ENCODE measurements around the gene IL34. TPM values are rescaled to one million over a fixed set of nuclear protein-coding genes. Genes with fewer than 3 reads are reported as not detected.

IL34 gene
- total RNA-seq, 1 experiment from 2014 or later, result not detected

- TF ChIP-seq YY1 (IDR thresholded peaks at IDR 0.05; ENCODE audit: extremely low read depth, insufficient replicate concordance, low read depth, low read length), result no peak
- no peak for TF ChIP-seq EZH2 (IDR thresholded peaks at IDR 0.05)
- no peak for TF ChIP-seq JUND (IDR thresholded peaks at IDR 0.05)
- TF ChIP-seq SIN3A (IDR thresholded peaks at IDR 0.05; ENCODE audit: low read depth), result no peak
These were observed 38.0 kb downstream of the IL34 start (continued) for GRCh38 chr16:70684146-70685060.

DNA sequence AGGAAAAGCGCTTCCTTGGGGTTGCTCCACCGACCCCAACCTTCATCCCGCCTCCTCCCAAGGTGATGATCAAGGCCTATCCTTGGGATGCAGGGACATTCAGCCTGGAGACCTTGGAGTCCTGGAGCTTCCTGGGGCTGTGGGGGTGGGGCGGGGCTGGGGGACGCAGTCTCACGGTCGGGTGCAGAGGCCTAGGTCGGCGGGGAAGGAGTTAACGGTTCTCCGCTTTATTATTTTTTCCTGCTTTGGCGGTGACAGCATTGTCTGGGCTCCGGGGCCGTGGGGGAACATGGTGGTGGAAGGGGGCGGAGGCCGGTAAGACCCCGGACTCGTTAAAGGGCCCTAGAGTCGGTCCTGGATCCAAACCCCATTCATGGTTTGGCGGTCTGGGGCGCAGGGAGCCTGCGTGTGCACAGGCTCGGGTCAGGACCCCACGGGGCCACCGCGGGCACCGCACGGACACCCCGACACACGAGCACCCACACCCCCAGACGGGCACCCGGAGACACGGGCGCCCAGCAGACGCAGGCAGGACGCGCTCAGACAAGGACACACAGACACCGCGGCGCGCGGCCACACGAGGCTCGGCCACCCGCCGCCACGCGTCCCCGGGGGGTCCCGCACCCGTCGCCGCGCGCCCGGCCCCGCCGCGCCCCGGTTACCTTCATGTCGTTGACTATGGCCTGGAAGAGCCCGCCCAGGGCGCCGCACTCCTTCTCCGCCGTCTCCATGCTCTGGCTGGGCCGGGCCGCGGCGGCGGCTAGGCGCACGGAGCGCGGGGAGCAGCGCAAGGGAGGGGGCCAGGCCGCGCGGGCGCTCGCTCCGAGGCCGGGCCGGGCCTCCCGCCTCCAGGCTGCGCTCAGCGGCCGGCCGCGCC, 38.9 kb downstream of the IL34 start:
- peaks cover 39 to 53% of the 10 kb centered on the region in 2 experiments for H3K4me1 ChIP-seq (ENCODE audit: control insufficient read depth in 1 of 2, insufficient read depth in 2 of 2, low read length in 2 of 2)
- no peaks in the 10 kb centered on the region for H3K9me2 ChIP-seq (ENCODE audit: insufficient read depth)
- POLR2A ChIA-PET, result no interaction called here
- H4K20me1 ChIP-seq (ENCODE audit: insufficient read depth), result no peaks in the 10 kb centered on the region
- intact Hi-C loops (cut with micrococcal nuclease), result no loop called here
- CTCF ChIA-PET, result interaction anchor here (0.6 kb wide), 1 partner anchor 33 kb away, joined by 3 read pairs; no protein-coding TSS in a partner anchor
- peak overlapping the region; percentile 86 for H3K4me2 ChIP-seq (ENCODE audit: low read length)
- no peak overlapping the region for H2AFZ ChIP-seq (ENCODE audit: low read depth, low read length, poor library complexity, severe bottlenecking)
- peak; percentile 83; the same call in 1 of the 2 replicates for TF ChIP-seq ZFX (IDR thresholded peaks at IDR 0.05)
- TF ChIP-seq YY1 (IDR thresholded peaks at IDR 0.05; ENCODE audit: extremely low read depth, insufficient replicate concordance, low read depth, low read length), result no peak
- peak overlapping the region; percentile 78; the same call in 1 of the 2 replicates for H3K27ac ChIP-seq (ENCODE audit: low read depth, low read length)
- H3K27me3 ChIP-seq (ENCODE audit: insufficient read depth, low read length), result no peaks in the 10 kb centered on the region
- peak overlapping the region; percentile 86 to 95 for H3K4me3 ChIP-seq (replicated peaks in 1 of 2; ENCODE audit: low read depth in 1 of 2, low read length in 2 of 2)
- H3K9ac ChIP-seq (ENCODE audit: low read length), result peak overlapping the region; percentile 90
- H3K9me3 ChIP-seq (ENCODE audit: control insufficient read depth in 1 of 2, insufficient read depth in 1 of 2, low read depth in 1 of 2, low read length in 2 of 2), result no peaks in the 10 kb centered on the region
- H3K36me3 ChIP-seq (ENCODE audit: control insufficient read depth in 1 of 2, insufficient read depth in 2 of 2, low read length in 2 of 2), result 0 out of 4 replicates have a peak, but pooled peaks cover 0 to 4% of the 10 kb centered on the region in 2 experiments
- DNase-seq (ENCODE audit: low read depth, low spot score), result no peak
- peaks cover 51% of the 10 kb centered on the region for H3K79me2 ChIP-seq (ENCODE audit: insufficient read depth, low read length)
- ATAC-seq, result peak; percentile 59
- no TSS peak for BruUV-seq (replicated peaks)
- RAD21 ChIA-PET (ENCODE audit: low non-redundant PET in 1 of 2, low total read pairs in 2 of 2, uncharacterized antibody in 2 of 2, unreplicated experiment in 2 of 2), result no interaction called here

Measured in HCT116 (cell line).